Caco-2 (cell line): ENCODE measurements around the gene GTPBP1. TPM values are rescaled to one million over a fixed set of nuclear protein-coding genes. Genes with fewer than 3 reads are reported as not detected.
A peak's percentile ranks its signal among the peaks of the same experiment; 100 is the strongest.

Source experiments
- BruUV-seq: library from RNA; stranded (reverse); fragments of 400-500 nt; replicated peaks from 2 replicates; lab custom pipeline; 2021; lab: Mats Ljungman, UMichigan
- CTCF ChIA-PET: fragments of 300-600 bp; sonication (Branson Sonifier 250); formaldehyde crosslinking; loops from one replicate; lab custom pipeline; 2022; ENCODE audit warnings: antibody characterized with exemption; lab: Charles Lee
- POLR2A ChIA-PET: fragments of 300-600 bp; sonication (Branson Sonifier 250); formaldehyde crosslinking; loops from one replicate; lab custom pipeline; 2022; ENCODE audit warnings: antibody characterized with exemption; lab: Charles Lee
- DNase-seq, 2 experiments: peaks; one replicate each; pipeline versions ENCODE4 v3.0.0 to v3.0.0-alpha.2; 2020 to 2022
- H3K27me3 ChIP-seq: replicated peaks from 2 replicates; pipeline ENCODE4 v1.6.0; 2011; ENCODE audit warnings: low read length; ENCODE audit not compliant: control insufficient read depth, insufficient read depth
- H3K36me3 ChIP-seq: 2 replicates; pipeline ENCODE4 v1.5.1; 2011; ENCODE audit warnings: low read length; ENCODE audit not compliant: control insufficient read depth, insufficient read depth
- H3K4me1 ChIP-seq: fragments of 250-450 bp; sonication (Bioruptor Pico); 2 replicates; pipeline ENCODE4 v1.5.1; 2020; ENCODE audit warnings: mild to moderate bottlenecking
- H3K4me3 ChIP-seq: 2 replicates; pipeline ENCODE4 v1.5.1; 2011; ENCODE audit warnings: low read depth, mild to moderate bottlenecking, control low read depth, low read length
- H3K9me3 ChIP-seq: fragments of 250-450 bp; sonication (Bioruptor Pico); 2 replicates; pipeline ENCODE4 v1.5.1; 2020; ENCODE audit warnings: mild to moderate bottlenecking, moderate library complexity
- H3K27ac Mint-ChIP-seq: one replicate; pipeline ENCODE4 v1.8.0; 2022; ENCODE audit warnings: mixed read lengths; ENCODE audit not compliant: unreplicated experiment
- H3K27me3 Mint-ChIP-seq: one replicate; pipeline ENCODE4 v1.8.0; 2022; ENCODE audit warnings: mixed read lengths; ENCODE audit not compliant: insufficient read depth, unreplicated experiment
- H3K36me3 Mint-ChIP-seq: one replicate; pipeline ENCODE4 v1.8.0; 2022; ENCODE audit warnings: mild to moderate bottlenecking, mixed read lengths; ENCODE audit not compliant: insufficient read depth, unreplicated experiment
- H3K4me1 Mint-ChIP-seq: one replicate; pipeline ENCODE4 v1.8.0; 2022; ENCODE audit warnings: low read depth, mixed read lengths; ENCODE audit not compliant: unreplicated experiment
- H3K4me3 Mint-ChIP-seq: one replicate; pipeline ENCODE4 v1.8.0; 2022; ENCODE audit warnings: mild to moderate bottlenecking, moderate library complexity, mixed read lengths; ENCODE audit not compliant: unreplicated experiment
- H3K9me3 Mint-ChIP-seq: one replicate; pipeline ENCODE4 v1.8.0; 2022; ENCODE audit warnings: mixed read lengths; ENCODE audit not compliant: unreplicated experiment
- intact Hi-C: fragments of 100-400 bp; cut with micrococcal nuclease; formaldehyde crosslinking; loops from one replicate; pipeline ENCODE4 v1.10.0; 2022; ENCODE audit not compliant: unreplicated experiment
- total RNA-seq: library from RNA; stranded (reverse); gene quantifications from 2 replicates; pipeline ENCODE4 v1.2.3, GENCODE V29; 2022
- TF ChIP-seq, protein P1 (sequence below), 2 experiments: fragments of 200-600 bp in 1 of 2; IDR thresholded peaks; 1 replicate in 1 of 2; 2 replicates in 1 of 2; pipeline versions ENCODE4 v1.5.1 to v1.8.0; 2011 to 2022; ENCODE audit warnings: antibody characterized with exemption in 1 of 2, control low read depth in 1 of 2, inconsistent platforms in 1 of 2, low read depth in 1 of 2, low read length in 1 of 2, mild to moderate bottlenecking in 1 of 2, moderate library complexity in 1 of 2; ENCODE audit not compliant: insufficient read depth in 1 of 2, severe bottlenecking in 1 of 2, unreplicated experiment in 1 of 2

GTPBP1 gene
- total RNA-seq, 1 experiment from 2014 or later: 47.2 TPM

DNA sequence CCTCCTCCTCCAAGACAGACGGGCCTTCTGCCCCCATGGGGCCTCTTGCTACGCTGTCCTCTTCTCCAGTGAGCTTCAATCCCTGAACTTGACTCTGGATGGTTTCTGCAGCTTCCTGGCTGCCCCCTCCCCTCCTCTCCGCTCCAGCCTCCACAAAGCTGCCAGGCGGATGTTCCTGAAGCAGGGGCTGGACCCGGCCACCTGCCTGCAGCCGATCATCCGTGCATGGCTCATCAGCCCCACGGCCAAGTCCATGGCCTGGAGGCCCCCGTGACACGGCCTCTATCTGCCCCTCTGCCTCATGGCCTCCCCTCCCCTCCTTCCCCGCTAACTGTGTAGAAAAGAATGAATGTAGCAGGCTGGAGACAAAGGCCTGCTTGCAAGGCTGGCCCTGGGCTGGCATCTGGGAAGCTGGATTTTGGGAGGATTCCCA lies 56.8 kb downstream of the GTPBP1 start:
- POLR2A ChIA-PET: no interaction called here

DNA sequence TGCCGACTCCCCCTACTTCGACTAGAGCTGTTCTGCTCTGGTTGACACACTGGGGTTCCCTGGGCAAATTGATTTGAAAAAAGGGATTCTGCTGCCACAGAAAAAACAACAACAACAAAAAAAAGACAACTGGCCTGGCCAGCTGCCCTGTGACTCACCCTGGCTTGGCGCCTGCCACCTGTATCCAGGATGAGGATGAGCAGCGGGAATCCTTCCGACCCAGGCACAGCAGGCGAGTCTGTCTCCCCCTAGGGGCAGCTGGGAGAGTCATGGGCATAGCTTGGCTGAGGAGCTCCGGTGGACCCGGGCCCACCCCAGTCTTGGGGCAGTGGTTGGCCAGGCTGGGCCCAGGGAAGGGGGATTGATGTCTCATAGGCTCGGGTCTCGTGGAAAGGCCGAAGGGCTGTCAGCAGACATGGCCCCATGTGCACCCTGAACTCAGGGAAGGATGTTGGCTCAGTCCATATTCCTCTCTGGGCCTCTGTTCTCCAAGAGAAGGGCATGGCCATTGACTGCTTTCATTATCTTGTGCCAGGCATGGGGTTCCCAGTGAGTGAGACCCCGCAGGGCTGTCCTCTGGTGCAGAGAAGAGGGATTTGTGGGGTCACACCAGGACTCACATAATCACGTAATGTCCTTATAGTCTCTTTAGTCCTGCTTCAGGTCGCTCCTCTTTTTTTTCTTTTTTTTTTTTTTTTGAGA lies 60.5 kb downstream of the GTPBP1 start:
- ChIA-PET POLR2A (no interaction called here), CTCF (interaction anchor here (0.6 to 2.5 kb wide), 5 partner anchors 10 to 219 kb away, joined by 4 to 10 read pairs (median 4); no protein-coding TSS in a partner anchor)
- Mint-ChIP-seq H3K9me3 (no peaks in the 10 kb centered on the region), H3K4me1 (no peaks in the 10 kb centered on the region), H3K27ac (no peak overlapping the region), H3K36me3 (no peaks in the 10 kb centered on the region), H3K4me3 (no peak overlapping the region), H3K27me3 (no peaks in the 10 kb centered on the region)
- TF ChIP-seq, protein P1, sequence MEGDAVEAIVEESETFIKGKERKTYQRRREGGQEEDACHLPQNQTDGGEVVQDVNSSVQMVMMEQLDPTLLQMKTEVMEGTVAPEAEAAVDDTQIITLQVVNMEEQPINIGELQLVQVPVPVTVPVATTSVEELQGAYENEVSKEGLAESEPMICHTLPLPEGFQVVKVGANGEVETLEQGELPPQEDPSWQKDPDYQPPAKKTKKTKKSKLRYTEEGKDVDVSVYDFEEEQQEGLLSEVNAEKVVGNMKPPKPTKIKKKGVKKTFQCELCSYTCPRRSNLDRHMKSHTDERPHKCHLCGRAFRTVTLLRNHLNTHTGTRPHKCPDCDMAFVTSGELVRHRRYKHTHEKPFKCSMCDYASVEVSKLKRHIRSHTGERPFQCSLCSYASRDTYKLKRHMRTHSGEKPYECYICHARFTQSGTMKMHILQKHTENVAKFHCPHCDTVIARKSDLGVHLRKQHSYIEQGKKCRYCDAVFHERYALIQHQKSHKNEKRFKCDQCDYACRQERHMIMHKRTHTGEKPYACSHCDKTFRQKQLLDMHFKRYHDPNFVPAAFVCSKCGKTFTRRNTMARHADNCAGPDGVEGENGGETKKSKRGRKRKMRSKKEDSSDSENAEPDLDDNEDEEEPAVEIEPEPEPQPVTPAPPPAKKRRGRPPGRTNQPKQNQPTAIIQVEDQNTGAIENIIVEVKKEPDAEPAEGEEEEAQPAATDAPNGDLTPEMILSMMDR (IDR thresholded peaks at IDR 0.05; ENCODE audit: insufficient read depth in 1 of 2, low read depth in 1 of 2, low read length in 1 of 2, severe bottlenecking in 1 of 2, unreplicated experiment in 1 of 2): peak; percentile 78 to 86
- Histone ChIP-seq H3K36me3 (no peaks in the 10 kb centered on the region), H3K4me3 (no peak overlapping the region), H3K4me1 (no peaks in the 10 kb centered on the region), H3K27me3 (no peaks in the 10 kb centered on the region), H3K9me3 (no peaks in the 10 kb centered on the region)
- intact Hi-C loops: loop anchor here (5.0 kb wide), 1 partner anchor 76 kb away; the partner anchor contains the start of gene NPTXR
- peak; percentile 70 to 76 for DNase-seq
- no TSS peak for BruUV-seq

More for the DNA sequence above, 56.8 kb downstream of the GTPBP1 start:
- no peak overlapping the region for H3K27ac Mint-ChIP-seq
- no peaks in the 10 kb centered on the region for H3K27me3 Mint-ChIP-seq
- no peaks in the 10 kb centered on the region for H3K9me3 Mint-ChIP-seq
- H3K36me3 ChIP-seq: no peaks in the 10 kb centered on the region
- no peaks in the 10 kb centered on the region for H3K4me1 Mint-ChIP-seq
- intact Hi-C loops: no loop called here
- H3K4me1 ChIP-seq: no peaks in the 10 kb centered on the region
- H3K9me3 ChIP-seq: no peaks in the 10 kb centered on the region
- TF ChIP-seq, protein P1 (IDR thresholded peaks at IDR 0.05; ENCODE audit: insufficient read depth in 1 of 2, low read depth in 1 of 2, low read length in 1 of 2, severe bottlenecking in 1 of 2, unreplicated experiment in 1 of 2): no peak
- CTCF ChIA-PET: no interaction called here
- DNase-seq: no peak
- H3K4me3 ChIP-seq: no peak overlapping the region
- H3K4me3 Mint-ChIP-seq: no peak overlapping the region
- H3K27me3 ChIP-seq: no peaks in the 10 kb centered on the region
- BruUV-seq: no TSS peak
- no peaks in the 10 kb centered on the region for H3K36me3 Mint-ChIP-seq

DNA sequence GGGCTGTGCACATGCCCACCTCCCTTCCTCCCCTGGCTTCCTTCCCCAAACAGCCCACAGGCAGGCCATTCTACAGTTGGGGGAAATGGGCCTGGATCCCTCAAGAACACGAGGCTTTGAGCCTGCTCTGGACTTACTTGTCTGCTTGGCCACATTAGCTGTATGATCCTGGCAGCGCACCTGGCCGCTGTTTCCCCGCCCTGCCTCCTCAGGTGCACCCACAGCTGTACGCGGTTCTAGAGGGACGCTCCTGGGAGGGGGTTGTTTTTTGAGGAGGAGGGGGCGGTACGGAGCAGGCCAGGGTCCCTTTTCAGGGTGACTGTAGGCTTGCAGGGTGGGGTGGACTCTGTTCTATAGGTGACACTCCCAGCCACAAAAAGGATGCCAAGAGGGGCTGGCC lies 61.6 kb downstream of the GTPBP1 start:
- Histone ChIP-seq H3K9me3 (no peaks in the 10 kb centered on the region), H3K27me3 (no peaks in the 10 kb centered on the region), H3K4me3 (no peak overlapping the region), H3K4me1 (no peaks in the 10 kb centered on the region), H3K36me3 (no peaks in the 10 kb centered on the region)
- CTCF ChIA-PET: interaction anchor here (2.5 kb wide), 1 partner anchor 43 kb away, joined by 10 read pairs; no protein-coding TSS in a partner anchor
- no TSS peak for BruUV-seq
- TF ChIP-seq, protein P1 (IDR thresholded peaks at IDR 0.05; ENCODE audit: insufficient read depth in 1 of 2, low read depth in 1 of 2, low read length in 1 of 2, severe bottlenecking in 1 of 2, unreplicated experiment in 1 of 2): no peak
- H3K27ac Mint-ChIP-seq: no peak overlapping the region
- no peak overlapping the region for H3K4me3 Mint-ChIP-seq
- H3K4me1 Mint-ChIP-seq: no peaks in the 10 kb centered on the region
- no peaks in the 10 kb centered on the region for H3K27me3 Mint-ChIP-seq
- intact Hi-C loops: loop anchor here (5.0 kb wide), 1 partner anchor 75 kb away; the partner anchor contains the start of gene NPTXR
- POLR2A ChIA-PET: no interaction called here
- H3K9me3 Mint-ChIP-seq: no peaks in the 10 kb centered on the region
- no peak for DNase-seq
- H3K36me3 Mint-ChIP-seq: no peaks in the 10 kb centered on the region
